Ishikawa (cell line): Measurements from ENCODE around the gene ADAMTS12.

Source experiments
- CEBPB ChIP-seq: IDR thresholded peaks from 2 replicates; pipeline ENCODE4 v1.6.1; 2012
- CREB1 ChIP-seq: IDR thresholded peaks from 2 replicates; pipeline ENCODE4 v1.6.1; 2012; ENCODE audit warnings: low read depth
- EGR1 ChIP-seq: IDR thresholded peaks from 2 replicates; pipeline ENCODE4 v1.6.1; 2012
- EP300 ChIP-seq: IDR thresholded peaks from 2 replicates; pipeline ENCODE4 v1.6.1; 2012; ENCODE audit warnings: borderline replicate concordance
- FOXM1 ChIP-seq: IDR thresholded peaks from 2 replicates; pipeline ENCODE4 v1.6.1; 2012; ENCODE audit warnings: low read depth, borderline replicate concordance
- NFIC ChIP-seq: IDR thresholded peaks from 2 replicates; pipeline ENCODE4 v1.6.1; 2012
- RAD21 ChIP-seq: IDR thresholded peaks from 2 replicates; pipeline ENCODE4 v1.6.1; 2012; ENCODE audit warnings: low read depth
- TAF1 ChIP-seq: IDR thresholded peaks from 2 replicates; pipeline ENCODE4 v1.6.1; 2012; ENCODE audit warnings: low read depth, mild to moderate bottlenecking
- TCF12 ChIP-seq: IDR thresholded peaks from 2 replicates; pipeline ENCODE4 v1.6.1; 2012; ENCODE audit warnings: low read depth
- TEAD4 ChIP-seq: IDR thresholded peaks from 2 replicates; pipeline ENCODE4 v1.6.1; 2012
- YY1 ChIP-seq: IDR thresholded peaks from 2 replicates; pipeline ENCODE4 v1.6.1; 2012; ENCODE audit warnings: low read depth
- ZBTB7A ChIP-seq: IDR thresholded peaks from 2 replicates; pipeline ENCODE4 v1.6.1; 2012; ENCODE audit warnings: low read depth
- TF ChIP-seq, protein P1 (sequence below): IDR thresholded peaks from 2 replicates; pipeline ENCODE4 v1.6.1; 2012
- TF ChIP-seq, protein P2 (sequence below): IDR thresholded peaks from 2 replicates; pipeline ENCODE4 v1.6.1; 2012; ENCODE audit warnings: low read depth, mild to moderate bottlenecking
- TF ChIP-seq, protein P3 (sequence below): IDR thresholded peaks from 2 replicates; pipeline ENCODE4 v1.6.1; 2012

The ADAMTS12 gene

DNA sequence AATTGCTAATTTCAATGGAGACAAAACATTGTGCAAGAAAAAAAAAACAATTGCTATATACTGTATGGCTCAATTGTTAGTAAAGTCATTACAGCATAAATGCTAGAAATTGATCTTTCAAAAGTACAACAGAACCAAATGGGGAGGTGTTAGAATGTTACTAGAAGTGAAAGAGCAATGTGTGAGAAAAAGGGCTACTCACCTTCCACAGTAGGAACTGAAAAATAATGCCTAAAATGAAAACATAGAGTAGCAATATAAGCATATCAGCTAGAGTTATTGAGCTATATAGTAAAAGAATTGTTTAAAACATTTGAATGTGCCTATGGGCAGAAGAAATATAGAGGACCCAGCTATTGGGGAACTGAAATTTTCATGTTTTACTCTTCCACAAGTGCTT, 33.5 kb upstream of the ADAMTS12 start:
- TF ChIP-seq TCF12, result no peak
- TF ChIP-seq NFIC, result no peak
- no peak for TF ChIP-seq TAF1
- no peak for TF ChIP-seq RAD21
- TF ChIP-seq ZBTB7A, result no peak
- TF ChIP-seq CREB1, result no peak
- TF ChIP-seq YY1, result no peak
- no peak for TF ChIP-seq EGR1
- TF ChIP-seq, protein P1, sequence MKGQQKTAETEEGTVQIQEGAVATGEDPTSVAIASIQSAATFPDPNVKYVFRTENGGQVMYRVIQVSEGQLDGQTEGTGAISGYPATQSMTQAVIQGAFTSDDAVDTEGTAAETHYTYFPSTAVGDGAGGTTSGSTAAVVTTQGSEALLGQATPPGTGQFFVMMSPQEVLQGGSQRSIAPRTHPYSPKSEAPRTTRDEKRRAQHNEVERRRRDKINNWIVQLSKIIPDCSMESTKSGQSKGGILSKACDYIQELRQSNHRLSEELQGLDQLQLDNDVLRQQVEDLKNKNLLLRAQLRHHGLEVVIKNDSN, result no peak
- TF ChIP-seq FOXM1, result no peak
- no peak for TF ChIP-seq EP300
- TF ChIP-seq TEAD4, result no peak
- TF ChIP-seq, protein P2, sequence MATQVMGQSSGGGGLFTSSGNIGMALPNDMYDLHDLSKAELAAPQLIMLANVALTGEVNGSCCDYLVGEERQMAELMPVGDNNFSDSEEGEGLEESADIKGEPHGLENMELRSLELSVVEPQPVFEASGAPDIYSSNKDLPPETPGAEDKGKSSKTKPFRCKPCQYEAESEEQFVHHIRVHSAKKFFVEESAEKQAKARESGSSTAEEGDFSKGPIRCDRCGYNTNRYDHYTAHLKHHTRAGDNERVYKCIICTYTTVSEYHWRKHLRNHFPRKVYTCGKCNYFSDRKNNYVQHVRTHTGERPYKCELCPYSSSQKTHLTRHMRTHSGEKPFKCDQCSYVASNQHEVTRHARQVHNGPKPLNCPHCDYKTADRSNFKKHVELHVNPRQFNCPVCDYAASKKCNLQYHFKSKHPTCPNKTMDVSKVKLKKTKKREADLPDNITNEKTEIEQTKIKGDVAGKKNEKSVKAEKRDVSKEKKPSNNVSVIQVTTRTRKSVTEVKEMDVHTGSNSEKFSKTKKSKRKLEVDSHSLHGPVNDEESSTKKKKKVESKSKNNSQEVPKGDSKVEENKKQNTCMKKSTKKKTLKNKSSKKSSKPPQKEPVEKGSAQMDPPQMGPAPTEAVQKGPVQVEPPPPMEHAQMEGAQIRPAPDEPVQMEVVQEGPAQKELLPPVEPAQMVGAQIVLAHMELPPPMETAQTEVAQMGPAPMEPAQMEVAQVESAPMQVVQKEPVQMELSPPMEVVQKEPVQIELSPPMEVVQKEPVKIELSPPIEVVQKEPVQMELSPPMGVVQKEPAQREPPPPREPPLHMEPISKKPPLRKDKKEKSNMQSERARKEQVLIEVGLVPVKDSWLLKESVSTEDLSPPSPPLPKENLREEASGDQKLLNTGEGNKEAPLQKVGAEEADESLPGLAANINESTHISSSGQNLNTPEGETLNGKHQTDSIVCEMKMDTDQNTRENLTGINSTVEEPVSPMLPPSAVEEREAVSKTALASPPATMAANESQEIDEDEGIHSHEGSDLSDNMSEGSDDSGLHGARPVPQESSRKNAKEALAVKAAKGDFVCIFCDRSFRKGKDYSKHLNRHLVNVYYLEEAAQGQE, result no peak

DNA sequence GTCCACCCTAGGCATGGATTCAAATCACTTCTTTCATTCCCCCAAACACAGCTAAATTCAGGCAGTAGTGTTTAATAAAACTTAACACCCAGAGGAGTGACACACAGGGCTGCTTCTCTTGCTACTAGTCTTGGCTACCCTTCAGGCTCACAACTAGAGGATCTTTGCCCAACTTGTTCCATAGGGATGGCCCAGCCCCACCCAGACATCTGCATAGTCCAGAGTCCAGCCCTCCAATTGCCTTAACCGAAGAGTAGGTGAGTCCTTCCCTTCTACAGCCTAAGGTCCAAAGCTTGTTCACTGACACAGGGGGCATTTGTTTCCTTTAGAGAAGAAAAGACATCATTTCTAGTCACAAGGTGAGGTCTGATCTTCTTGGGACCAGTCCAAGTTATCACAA, 29.2 kb upstream of the ADAMTS12 start:
- no peak for TF ChIP-seq YY1
- TF ChIP-seq, protein P1, result no peak
- no peak for TF ChIP-seq TEAD4
- TF ChIP-seq CREB1, result no peak
- TF ChIP-seq TAF1, result no peak
- TF ChIP-seq, protein P3, sequence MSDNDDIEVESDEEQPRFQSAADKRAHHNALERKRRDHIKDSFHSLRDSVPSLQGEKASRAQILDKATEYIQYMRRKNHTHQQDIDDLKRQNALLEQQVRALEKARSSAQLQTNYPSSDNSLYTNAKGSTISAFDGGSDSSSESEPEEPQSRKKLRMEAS, result no peak
- no peak for TF ChIP-seq ZBTB7A
- TF ChIP-seq CEBPB, result no peak
- TF ChIP-seq NFIC, result no peak
- TF ChIP-seq TCF12, result no peak
- TF ChIP-seq FOXM1, result no peak
- no peak for TF ChIP-seq EP300
- TF ChIP-seq RAD21, result no peak
- TF ChIP-seq, protein P2, result no peak
- TF ChIP-seq EGR1, result no peak

DNA sequence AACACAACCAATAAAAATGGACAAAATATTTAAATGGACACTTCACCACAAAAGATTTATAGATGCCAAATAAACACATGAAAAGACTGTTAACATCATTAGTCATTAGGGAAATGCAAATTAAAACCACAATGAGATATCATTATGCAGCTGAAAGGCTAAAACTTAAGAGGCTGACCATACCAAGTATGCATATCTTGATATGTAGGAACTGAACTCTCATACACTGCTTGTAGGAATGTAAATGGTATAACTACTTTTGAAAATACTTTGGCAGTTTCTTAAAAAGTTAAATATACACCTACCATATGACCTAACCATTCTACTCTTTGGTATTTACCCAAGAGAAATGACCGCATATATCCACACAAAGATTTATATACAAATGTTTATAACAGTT, 13.6 kb upstream of the ADAMTS12 start:
- TF ChIP-seq, protein P3, result no peak
- no peak for TF ChIP-seq NFIC
- TF ChIP-seq TCF12, result no peak
- no peak for TF ChIP-seq YY1
- TF ChIP-seq EGR1, result no peak
- TF ChIP-seq CEBPB, result no peak
- no peak for TF ChIP-seq ZBTB7A
- no peak for TF ChIP-seq FOXM1

DNA sequence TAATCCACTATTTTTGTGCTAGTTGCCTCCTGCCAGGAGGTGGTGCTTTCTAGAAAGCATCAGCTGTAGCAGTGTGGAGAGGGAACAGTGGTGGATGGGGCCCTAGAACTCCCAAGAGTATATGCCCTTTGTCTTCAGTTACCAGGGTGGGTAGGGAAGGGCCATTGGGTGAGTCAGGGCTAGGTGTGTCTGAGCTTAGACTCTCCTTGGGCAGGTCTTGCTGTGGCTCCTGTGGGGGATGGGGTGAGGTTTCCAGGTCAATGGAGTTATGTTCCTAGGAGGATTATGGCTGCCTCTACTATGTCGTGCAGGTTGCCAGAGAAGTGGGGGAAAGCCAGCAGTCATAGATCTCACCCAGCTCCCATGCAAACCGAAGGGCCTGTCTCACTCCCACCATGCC, 11.3 kb upstream of the ADAMTS12 start:
- no peak for TF ChIP-seq TAF1
- TF ChIP-seq RAD21, result no peak
- TF ChIP-seq, protein P1, result no peak
- no peak for TF ChIP-seq NFIC
- no peak for TF ChIP-seq ZBTB7A
- TF ChIP-seq CEBPB, result no peak
- no peak for TF ChIP-seq YY1
- TF ChIP-seq, protein P3, result no peak
- TF ChIP-seq TCF12, result no peak
- TF ChIP-seq TEAD4, result no peak
- TF ChIP-seq FOXM1, result no peak
- no peak for TF ChIP-seq EP300
- TF ChIP-seq CREB1, result no peak
- no peak for TF ChIP-seq EGR1

DNA sequence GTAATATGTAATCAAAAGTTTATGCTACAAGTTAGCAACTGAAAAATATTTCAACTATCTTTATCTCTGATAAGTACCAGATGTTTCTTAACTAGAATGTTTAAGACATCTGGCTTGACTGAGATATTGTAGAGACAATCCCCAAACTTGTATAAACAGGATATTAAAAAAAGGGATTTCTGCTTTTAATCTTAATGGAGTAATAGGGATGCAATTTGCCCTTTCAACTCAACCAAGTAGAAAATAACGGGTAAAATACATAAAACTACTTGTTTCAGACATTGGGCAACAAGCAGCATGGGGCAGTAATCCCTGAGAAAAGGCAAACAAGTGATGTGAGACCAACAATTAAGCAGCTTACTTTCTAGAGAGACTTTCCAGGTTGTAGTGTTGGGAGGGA, 9.4 kb upstream of the ADAMTS12 start:
- no peak for TF ChIP-seq TAF1
- TF ChIP-seq FOXM1, result no peak
- TF ChIP-seq CREB1, result no peak
- no peak for TF ChIP-seq EGR1

DNA sequence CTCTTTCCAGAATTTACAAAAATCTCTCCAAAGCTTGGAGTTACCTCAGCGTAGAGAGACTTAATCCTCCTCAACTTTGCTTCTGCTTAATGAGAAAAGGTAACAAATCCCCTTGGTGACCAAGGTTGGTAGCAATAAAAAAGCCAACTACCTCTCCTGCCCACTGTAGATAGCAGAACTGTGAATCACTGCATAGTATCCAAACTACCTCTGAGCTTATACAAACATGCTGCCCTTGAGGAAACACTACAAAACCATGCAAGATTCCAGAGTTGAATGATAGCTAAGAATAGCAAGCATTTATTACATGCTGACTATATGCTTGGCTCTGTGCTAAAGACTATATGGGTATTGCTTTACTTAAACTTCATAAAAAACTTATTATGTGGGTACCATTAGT, 2.8 kb upstream of the ADAMTS12 start:
- TF ChIP-seq, protein P1, result no peak
- TF ChIP-seq RAD21 (no peak), EP300 (no peak), TCF12 (no peak), EGR1 (no peak), FOXM1 (no peak), NFIC (no peak), TEAD4 (no peak), CREB1 (no peak)
- TF ChIP-seq, protein P2, result no peak
- TF ChIP-seq, protein P3, result no peak
